GM12864 (cell line): Measurements from ENCODE around the gene ZNF629.

Source experiments
- DNase-seq: peaks from one replicate; pipeline ENCODE4 v3.0.0-alpha.2; 2011; ENCODE audit warnings: low read depth
- H3K4me3 ChIP-seq: 2 replicates; pipeline ENCODE4 v1.5.1; 2011; ENCODE audit warnings: mild to moderate bottlenecking, low read depth, low read length, control low read depth
- TF ChIP-seq, protein P1 (sequence below): IDR thresholded peaks from 2 replicates; pipeline ENCODE4 v1.5.1; 2011; ENCODE audit warnings: low read depth, mild to moderate bottlenecking, moderate library complexity, low read length, control low read depth, inconsistent platforms; ENCODE audit errors: missing control alignments

The ZNF629 gene

GRCh38 chr16:30746638-30747175 lies 40.3 kb downstream of the ZNF629 start:
- no peak overlapping the region for H3K4me3 ChIP-seq
- TF ChIP-seq, protein P1, sequence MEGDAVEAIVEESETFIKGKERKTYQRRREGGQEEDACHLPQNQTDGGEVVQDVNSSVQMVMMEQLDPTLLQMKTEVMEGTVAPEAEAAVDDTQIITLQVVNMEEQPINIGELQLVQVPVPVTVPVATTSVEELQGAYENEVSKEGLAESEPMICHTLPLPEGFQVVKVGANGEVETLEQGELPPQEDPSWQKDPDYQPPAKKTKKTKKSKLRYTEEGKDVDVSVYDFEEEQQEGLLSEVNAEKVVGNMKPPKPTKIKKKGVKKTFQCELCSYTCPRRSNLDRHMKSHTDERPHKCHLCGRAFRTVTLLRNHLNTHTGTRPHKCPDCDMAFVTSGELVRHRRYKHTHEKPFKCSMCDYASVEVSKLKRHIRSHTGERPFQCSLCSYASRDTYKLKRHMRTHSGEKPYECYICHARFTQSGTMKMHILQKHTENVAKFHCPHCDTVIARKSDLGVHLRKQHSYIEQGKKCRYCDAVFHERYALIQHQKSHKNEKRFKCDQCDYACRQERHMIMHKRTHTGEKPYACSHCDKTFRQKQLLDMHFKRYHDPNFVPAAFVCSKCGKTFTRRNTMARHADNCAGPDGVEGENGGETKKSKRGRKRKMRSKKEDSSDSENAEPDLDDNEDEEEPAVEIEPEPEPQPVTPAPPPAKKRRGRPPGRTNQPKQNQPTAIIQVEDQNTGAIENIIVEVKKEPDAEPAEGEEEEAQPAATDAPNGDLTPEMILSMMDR = no peak
- no peak for DNase-seq

DNA sequence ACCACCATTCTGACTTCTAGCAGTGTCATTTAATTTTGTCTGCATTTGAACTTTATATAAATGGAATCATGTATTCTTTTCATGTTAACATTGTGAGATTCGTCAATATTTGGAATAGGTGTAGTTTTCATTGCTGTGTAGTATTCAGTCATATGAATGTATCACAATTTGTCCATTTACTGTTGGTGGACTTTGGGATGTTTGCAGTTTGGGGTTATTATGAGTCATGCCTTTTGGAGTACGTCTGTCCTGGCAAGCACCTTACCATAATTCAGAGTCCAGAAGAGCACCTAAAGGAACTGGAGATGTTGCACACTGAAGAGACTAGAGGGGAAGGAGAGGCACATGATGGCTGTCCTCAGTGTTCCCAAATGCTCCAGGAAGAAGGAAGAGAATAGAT lies 41.9 kb downstream of the ZNF629 start:
- TF ChIP-seq, protein P1 = no peak
- DNase-seq = no peak
- H3K4me3 ChIP-seq = no peak overlapping the region

DNA sequence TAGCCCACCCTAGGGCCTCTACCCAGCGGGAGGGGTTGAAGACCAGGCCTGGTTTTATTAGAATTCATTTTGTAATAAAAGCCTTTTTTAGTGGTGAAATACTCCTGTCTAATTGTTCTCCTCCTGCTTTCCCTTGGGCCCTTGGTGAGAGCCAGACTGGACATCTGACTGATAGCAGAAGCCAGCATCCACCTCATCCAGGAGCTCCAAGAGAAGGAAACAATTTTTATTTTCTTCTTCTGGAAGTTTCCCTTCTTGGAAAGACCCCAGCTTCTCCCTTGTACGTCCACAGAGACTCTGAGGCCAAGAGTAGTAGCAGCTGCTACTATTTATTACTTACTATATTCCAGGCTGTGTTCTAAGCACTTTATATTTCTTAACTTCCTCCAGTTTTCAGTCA lies 42.8 kb downstream of the ZNF629 start:
- no peak for DNase-seq
- H3K4me3 ChIP-seq = no peak overlapping the region

GRCh38 chr16:30743716-30744115 lies 43.3 kb downstream of the ZNF629 start:
- TF ChIP-seq, protein P1 = no peak
- H3K4me3 ChIP-seq = no peak overlapping the region
- DNase-seq = no peak

More for the DNA sequence above, 42.8 kb downstream of the ZNF629 start:
- TF ChIP-seq, protein P1 = no peak

- TF ChIP-seq, protein P1 = no peak
- H3K4me3 ChIP-seq = no peak overlapping the region
- DNase-seq = no peak
Observed at GRCh38 chr16:30741461-30741914, 45.5 kb downstream of the ZNF629 start.

DNA sequence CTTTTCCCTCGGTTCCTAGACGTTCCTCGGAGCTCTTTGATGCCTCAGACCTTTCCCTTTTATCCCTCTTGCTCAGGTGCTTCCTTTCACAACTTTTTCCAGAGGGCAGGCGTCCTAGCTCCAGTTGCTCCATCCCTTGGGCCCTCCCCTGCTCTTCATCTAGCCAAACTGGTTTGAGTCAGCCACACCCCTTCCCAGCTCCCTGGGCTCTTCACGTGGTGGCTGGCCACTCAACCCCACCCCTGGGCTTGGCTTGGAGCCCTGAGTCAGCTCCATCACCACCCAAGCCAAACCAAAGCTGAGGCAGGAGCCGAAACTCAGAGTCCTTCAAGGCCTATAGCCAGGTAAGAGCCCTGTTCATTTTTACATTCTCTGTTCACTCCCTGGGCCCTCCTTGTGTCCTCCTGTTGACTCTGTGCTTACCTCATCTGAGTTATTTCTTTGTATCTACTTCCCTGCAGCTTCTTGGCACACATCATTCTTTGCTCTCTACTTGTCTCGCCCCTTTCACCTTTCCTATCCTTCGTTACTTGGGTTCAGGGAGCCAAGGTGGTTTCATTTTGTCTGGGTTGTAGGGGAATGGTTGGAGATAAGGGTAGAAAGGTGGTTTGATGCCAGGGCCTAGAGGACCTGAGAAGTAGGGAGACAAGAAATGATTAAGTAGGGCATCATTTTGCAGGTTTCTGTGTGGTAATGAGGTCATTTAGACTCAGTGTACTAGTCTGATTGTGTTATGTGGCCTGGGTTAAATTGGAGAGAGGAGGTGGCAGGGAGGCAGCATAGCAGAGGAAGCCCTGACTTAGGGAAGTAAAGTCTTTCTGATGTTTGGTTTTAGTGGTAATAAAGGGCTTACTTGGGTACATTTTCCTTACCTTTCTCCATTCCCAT lies 46.4 kb downstream of the ZNF629 start:
- no peak for DNase-seq
- TF ChIP-seq, protein P1 = no peak
- no peak overlapping the region for H3K4me3 ChIP-seq
